K562 (cell line): Measurements from ENCODE around the gene ENTREP3. TPM values are rescaled to one million over a fixed set of nuclear protein-coding genes. Genes with fewer than 3 reads are reported as not detected.

Experiments
- ETV5 ChIP-seq: sonication (generic); formaldehyde crosslinking; IDR thresholded peaks from 2 replicates; pipeline ENCODE4 v1.4.0; 2020; ENCODE audit warnings: low read depth, mild to moderate bottlenecking, missing genetic modification reagents
- FOXK2 ChIP-seq, 2 experiments: fragments of 450-650 bp; IDR thresholded peaks in 1 of 2; conservative IDR thresholded peaks in 1 of 2; 2 replicates each; pipeline ENCODE4 v1.6.1; 2016; ENCODE audit warnings: low read depth in 2 of 2, mild to moderate bottlenecking in 1 of 2
- HNRNPLL ChIP-seq: fragments of 200-400 bp; formaldehyde crosslinking; IDR thresholded peaks from 2 replicates; pipeline ENCODE4 v1.6.1; 2017; ENCODE audit warnings: low read length, low read depth, mild to moderate bottlenecking; ENCODE audit not compliant: poor library complexity, severe bottlenecking
- ILK ChIP-seq: fragments of 450-650 bp; IDR thresholded peaks from 2 replicates; pipeline ENCODE4 v1.6.1; 2016; ENCODE audit warnings: missing genetic modification characterization, low read depth, mild to moderate bottlenecking, missing compliant biosample characterization, moderate library complexity, borderline replicate concordance
- POLR2A ChIP-seq: fragments of 450-650 bp; conservative IDR thresholded peaks from 2 replicates; pipeline ENCODE4 v1.6.1; 2016
- POU5F1 ChIP-seq: fragments of 150-350 bp; IDR thresholded peaks from 2 replicates; pipeline ENCODE4 v1.6.1; 2014; ENCODE audit warnings: borderline replicate concordance, low read length, low read depth, mild to moderate bottlenecking; ENCODE audit not compliant: partially characterized antibody
- RFX7 ChIP-seq: fragments of 250-450 bp; sonication (Bioruptor Pico); IDR thresholded peaks from 2 replicates; pipeline ENCODE4 v1.5.1; 2021; ENCODE audit warnings: mild to moderate bottlenecking
- SMARCA4 ChIP-seq: fragments of 450-650 bp; IDR thresholded peaks from 2 replicates; pipeline ENCODE4 v1.6.1; 2016
- SMARCB1 ChIP-seq: IDR thresholded peaks from 2 replicates; pipeline ENCODE4 v1.6.1; 2011; ENCODE audit warnings: improper control_type of control experiment, low read depth; ENCODE audit not compliant: insufficient read length
- TBL1XR1 ChIP-seq, 2 experiments: IDR thresholded peaks; 2 replicates each; pipeline ENCODE4 v1.6.1; 2012; ENCODE audit warnings: improper control_type of control experiment in 2 of 2, low read length in 2 of 2, mild to moderate bottlenecking in 1 of 2
- TRIM24 ChIP-seq, 2 experiments: fragments of 450-650 bp; IDR thresholded peaks; 2 replicates each; pipeline ENCODE4 v1.6.1; 2016
- ZNF584 ChIP-seq: fragments of 200-800 bp; sonication (Bioruptor generic); IDR thresholded peaks from 2 replicates; pipeline ENCODE4 v1.6.1; 2016; ENCODE audit warnings: low read depth, mild to moderate bottlenecking, missing genetic modification characterization, missing compliant biosample characterization
- polyA plus RNA-seq, 8 experiments: library from polyadenylated mRNA; depleted of rRNA in 4 of 8; stranded (reverse) in 5 of 8; unstranded in 3 of 8; fragments of >200 nt; fragmentation: Nextera tagmentation in 2 of 8; fragmentation: Illumina TruSeq in 1 of 8; extraction: Ambion mirVana in 2 of 8; extraction: Trizol in 1 of 8; gene quantifications; 2 replicates each; pipeline versions ENCODE4 v1.2.1 to v1.2.3, GENCODE V29; 2011 to 2014; ENCODE audit warnings: inconsistent platforms in 1 of 8, missing spikeins in 1 of 8
- total RNA-seq, 7 experiments: library from RNA; depleted of rRNA in 6 of 7; stranded (reverse); fragments of >200 nt in 6 of 7; fragmentation: Illumina TruSeq in 2 of 7; extraction: Trizol in 2 of 7; gene quantifications; 2 replicates each; pipeline versions ENCODE4 v1.2.1 to v1.2.3, GENCODE V29; 2011 to 2021; ENCODE audit warnings: low replicate concordance in 1 of 7
- TF ChIP-seq, protein P1 (sequence below), 2 experiments: fragments of 450-650 bp in 1 of 2; sonication (generic) in 1 of 2; formaldehyde crosslinking in 1 of 2; IDR thresholded peaks; 2 replicates each; pipeline versions ENCODE4 v1.7.1 to v1.9.0; 2016 to 2022; ENCODE audit warnings: inconsistent platforms in 1 of 2, mild to moderate bottlenecking in 1 of 2, missing genetic modification reagents in 1 of 2
- TF ChIP-seq, protein P2 (sequence below): fragments of 450-650 bp; IDR thresholded peaks from 2 replicates; pipeline ENCODE4 v1.7.0; 2016; ENCODE audit warnings: borderline replicate concordance

Gene ENTREP3
- total and polyA plus RNA-seq, 9 of the 15 experiments (the other 6 are each of a cell fraction or from before 2014, with no cell fraction given) = 1.9 to 41.8 (median 5.9) TPM

DNA sequence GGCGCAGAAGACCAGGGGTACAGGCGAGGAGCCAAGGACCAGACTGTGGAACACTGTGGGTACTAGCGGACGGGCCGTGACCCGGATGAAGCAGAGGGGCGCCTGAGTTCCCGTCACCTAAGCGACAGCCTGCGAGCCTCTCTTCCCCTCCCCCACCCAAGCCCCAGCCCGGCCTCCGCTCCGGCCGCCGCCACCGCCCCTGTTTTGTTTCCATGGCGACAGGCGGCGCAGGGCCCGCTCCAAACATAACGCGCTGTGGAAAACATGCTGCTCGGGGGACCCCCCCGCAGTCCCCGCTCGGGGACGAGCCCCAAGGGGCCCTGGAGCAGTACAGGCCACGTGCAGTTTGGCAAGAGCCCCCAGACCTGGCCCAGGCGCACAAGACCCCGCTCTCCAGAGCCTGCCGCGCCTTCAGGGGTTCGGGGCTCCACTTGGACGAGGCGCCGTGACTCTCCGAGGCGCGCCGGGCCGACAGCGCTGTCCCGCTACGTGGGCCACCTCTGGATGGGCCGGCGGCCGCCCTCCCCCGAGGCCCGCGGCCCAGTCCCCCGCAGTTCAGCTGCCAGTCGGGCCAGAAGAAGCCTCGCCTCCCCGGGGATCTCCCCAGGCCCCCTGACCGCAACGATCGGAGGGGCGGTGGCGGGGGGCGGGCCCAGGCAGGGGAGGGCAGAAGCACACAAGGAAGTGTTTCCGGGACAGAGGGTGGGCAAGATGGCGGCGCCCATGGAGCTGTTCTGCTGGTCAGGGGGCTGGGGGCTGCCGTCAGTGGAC is 46.6 kb downstream of the ENTREP3 start, which contains the start of gene MTX1 (continued):
- TF ChIP-seq, protein P1, sequence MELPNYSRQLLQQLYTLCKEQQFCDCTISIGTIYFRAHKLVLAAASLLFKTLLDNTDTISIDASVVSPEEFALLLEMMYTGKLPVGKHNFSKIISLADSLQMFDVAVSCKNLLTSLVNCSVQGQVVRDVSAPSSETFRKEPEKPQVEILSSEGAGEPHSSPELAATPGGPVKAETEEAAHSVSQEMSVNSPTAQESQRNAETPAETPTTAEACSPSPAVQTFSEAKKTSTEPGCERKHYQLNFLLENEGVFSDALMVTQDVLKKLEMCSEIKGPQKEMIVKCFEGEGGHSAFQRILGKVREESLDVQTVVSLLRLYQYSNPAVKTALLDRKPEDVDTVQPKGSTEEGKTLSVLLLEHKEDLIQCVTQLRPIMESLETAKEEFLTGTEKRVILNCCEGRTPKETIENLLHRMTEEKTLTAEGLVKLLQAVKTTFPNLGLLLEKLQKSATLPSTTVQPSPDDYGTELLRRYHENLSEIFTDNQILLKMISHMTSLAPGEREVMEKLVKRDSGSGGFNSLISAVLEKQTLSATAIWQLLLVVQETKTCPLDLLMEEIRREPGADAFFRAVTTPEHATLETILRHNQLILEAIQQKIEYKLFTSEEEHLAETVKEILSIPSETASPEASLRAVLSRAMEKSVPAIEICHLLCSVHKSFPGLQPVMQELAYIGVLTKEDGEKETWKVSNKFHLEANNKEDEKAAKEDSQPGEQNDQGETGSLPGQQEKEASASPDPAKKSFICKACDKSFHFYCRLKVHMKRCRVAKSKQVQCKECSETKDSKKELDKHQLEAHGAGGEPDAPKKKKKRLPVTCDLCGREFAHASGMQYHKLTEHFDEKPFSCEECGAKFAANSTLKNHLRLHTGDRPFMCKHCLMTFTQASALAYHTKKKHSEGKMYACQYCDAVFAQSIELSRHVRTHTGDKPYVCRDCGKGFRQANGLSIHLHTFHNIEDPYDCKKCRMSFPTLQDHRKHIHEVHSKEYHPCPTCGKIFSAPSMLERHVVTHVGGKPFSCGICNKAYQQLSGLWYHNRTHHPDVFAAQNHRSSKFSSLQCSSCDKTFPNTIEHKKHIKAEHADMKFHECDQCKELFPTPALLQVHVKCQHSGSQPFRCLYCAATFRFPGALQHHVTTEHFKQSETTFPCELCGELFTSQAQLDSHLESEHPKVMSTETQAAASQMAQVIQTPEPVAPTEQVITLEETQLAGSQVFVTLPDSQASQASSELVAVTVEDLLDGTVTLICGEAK (IDR thresholded peaks at IDR 0.05) = peak; percentile 86
- TF ChIP-seq, protein P1 (CRISPR knock-in tag; IDR thresholded peaks at IDR 0.05) = no peak
- TF ChIP-seq SMARCA4 = 0 out of 2 replicates have a peak, but pooled peaks have one; percentile 26
- TF ChIP-seq FOXK2 (conservative IDR thresholded peaks at IDR 0.05 in 1 of 2, IDR thresholded peaks at IDR 0.05 in 1 of 2; ENCODE audit: low read depth in 2 of 2) = peak; percentile 81 to 82
- no peak for TF ChIP-seq TRIM24 (IDR thresholded peaks at IDR 0.05)
- no peak for TF ChIP-seq SMARCB1
- TF ChIP-seq ETV5 (CRISPR knock-in tag) = no peak
- peak in 1 of 2 experiments; percentile 61; a peak in 1 of 4 replicates for TF ChIP-seq TBL1XR1 (IDR thresholded peaks at IDR 0.05; ENCODE audit: low read length in 2 of 2)
- TF ChIP-seq, protein P2, sequence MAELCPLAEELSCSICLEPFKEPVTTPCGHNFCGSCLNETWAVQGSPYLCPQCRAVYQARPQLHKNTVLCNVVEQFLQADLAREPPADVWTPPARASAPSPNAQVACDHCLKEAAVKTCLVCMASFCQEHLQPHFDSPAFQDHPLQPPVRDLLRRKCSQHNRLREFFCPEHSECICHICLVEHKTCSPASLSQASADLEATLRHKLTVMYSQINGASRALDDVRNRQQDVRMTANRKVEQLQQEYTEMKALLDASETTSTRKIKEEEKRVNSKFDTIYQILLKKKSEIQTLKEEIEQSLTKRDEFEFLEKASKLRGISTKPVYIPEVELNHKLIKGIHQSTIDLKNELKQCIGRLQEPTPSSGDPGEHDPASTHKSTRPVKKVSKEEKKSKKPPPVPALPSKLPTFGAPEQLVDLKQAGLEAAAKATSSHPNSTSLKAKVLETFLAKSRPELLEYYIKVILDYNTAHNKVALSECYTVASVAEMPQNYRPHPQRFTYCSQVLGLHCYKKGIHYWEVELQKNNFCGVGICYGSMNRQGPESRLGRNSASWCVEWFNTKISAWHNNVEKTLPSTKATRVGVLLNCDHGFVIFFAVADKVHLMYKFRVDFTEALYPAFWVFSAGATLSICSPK = no peak
- TF ChIP-seq POU5F1 = no peak
- no peak for TF ChIP-seq ZNF584 (CRISPR knock-in tag)
- TF ChIP-seq ILK = no peak
- TF ChIP-seq HNRNPLL = no peak
- TF ChIP-seq POLR2A = peak; percentile 76
- no peak for TF ChIP-seq RFX7 (CRISPR knock-in tag)
